GM23338 (cell line): ENCODE measurements around the gene SLC5A12. TPM values are rescaled to one million over a fixed set of nuclear protein-coding genes. Genes with fewer than 3 reads are reported as not detected.

Source experiments
- ATAC-seq: fragments of 200-7000 bp; cut with Tn5 transposase; 3 replicates; pipeline ENCODE4 v1.9.1; 2020
- DNase-seq: peaks from one replicate; pipeline ENCODE4 v3.0.0-alpha.2; 2015; ENCODE audit warnings: low spot score
- H2AFZ ChIP-seq: fragments of 200-600 bp; sonication (generic); 2 replicates; pipeline ENCODE4 v1.8.0; 2016; ENCODE audit warnings: antibody characterized with exemption, mild to moderate bottlenecking, moderate library complexity
- H3F3A ChIP-seq: fragments of 200-600 bp; sonication (generic); replicated peaks from 2 replicates; pipeline ENCODE4 v1.8.0; 2017; ENCODE audit warnings: antibody characterized with exemption, mixed run types, low read depth
- H3K27ac ChIP-seq: fragments of 200-600 bp; sonication (generic); 2 replicates; pipeline ENCODE4 v1.6.1; 2016; ENCODE audit warnings: low read depth
- H3K27me3 ChIP-seq: fragments of 200-600 bp; sonication (generic); 2 replicates; pipeline ENCODE4 v1.8.0; 2016; ENCODE audit warnings: mild to moderate bottlenecking, mixed run types, moderate library complexity; ENCODE audit not compliant: insufficient read depth
- H3K36me3 ChIP-seq: fragments of 200-600 bp; sonication (generic); 2 replicates; pipeline ENCODE4 v1.8.0; 2016; ENCODE audit warnings: mild to moderate bottlenecking; ENCODE audit not compliant: insufficient read depth
- H3K4me1 ChIP-seq: fragments of 200-600 bp; sonication (generic); 2 replicates; pipeline ENCODE4 v1.8.0; 2016; ENCODE audit warnings: mild to moderate bottlenecking, moderate library complexity; ENCODE audit not compliant: insufficient read depth
- H3K4me2 ChIP-seq: fragments of 200-600 bp; sonication (generic); 2 replicates; pipeline ENCODE4 v1.7.1; 2017; ENCODE audit warnings: mixed run types
- H3K4me3 ChIP-seq: fragments of 200-600 bp; sonication (generic); 2 replicates; pipeline ENCODE4 v1.6.1; 2016; ENCODE audit warnings: mixed run types
- H3K79me2 ChIP-seq: fragments of 200-600 bp; sonication (generic); replicated peaks from 2 replicates; pipeline ENCODE4 v1.8.0; 2017; ENCODE audit warnings: mild to moderate bottlenecking; ENCODE audit not compliant: insufficient read depth
- H3K9me2 ChIP-seq: fragments of 200-600 bp; sonication (generic); 2 replicates; pipeline ENCODE4 v1.8.0; 2017; ENCODE audit not compliant: insufficient read depth
- H4K20me1 ChIP-seq: fragments of 200-600 bp; sonication (generic); replicated peaks from 2 replicates; pipeline ENCODE4 v1.8.0; 2017; ENCODE audit warnings: mild to moderate bottlenecking; ENCODE audit not compliant: insufficient read depth
- H3K27ac Mint-ChIP-seq: 2 replicates; pipeline ENCODE4 v1.8.0; 2020; ENCODE audit warnings: inconsistent platforms, mild to moderate bottlenecking, moderate library complexity, mixed read lengths
- H3K27me3 Mint-ChIP-seq: 3 replicates; pipeline ENCODE4 v1.8.0; 2022; ENCODE audit warnings: low read depth, mild to moderate bottlenecking, moderate library complexity, mixed read lengths, inconsistent platforms; ENCODE audit not compliant: insufficient read depth, poor library complexity
- H3K36me3 Mint-ChIP-seq: 3 replicates; pipeline ENCODE4 v1.8.0; 2021; ENCODE audit warnings: low read depth, mild to moderate bottlenecking, inconsistent platforms, moderate library complexity, mixed read lengths
- H3K4me1 Mint-ChIP-seq: 3 replicates; pipeline ENCODE4 v1.8.0; 2020; ENCODE audit warnings: mild to moderate bottlenecking, inconsistent platforms, mixed read lengths
- H3K4me3 Mint-ChIP-seq: 3 replicates; pipeline ENCODE4 v1.8.0; 2021; ENCODE audit warnings: moderate library complexity, mild to moderate bottlenecking, inconsistent platforms, mixed read lengths
- H3K9me3 Mint-ChIP-seq: 3 replicates; pipeline ENCODE4 v1.8.0; 2020; ENCODE audit warnings: moderate library complexity, mild to moderate bottlenecking, inconsistent platforms, mixed read lengths
- CREB1 ChIP-seq: fragments of 250-450 bp; sonication (Bioruptor Pico); IDR thresholded peaks from 2 replicates; pipeline ENCODE4 v1.5.0; 2020; ENCODE audit warnings: low read depth, mild to moderate bottlenecking, moderate library complexity
- CTCF ChIP-seq, 2 experiments: fragments of 200-600 bp in 1 of 2; sonication (generic) in 1 of 2; conservative IDR thresholded peaks; 2 replicates each; pipeline versions ENCODE4 v1.5.1 to v1.6.1; 2016 to 2017; ENCODE audit warnings: antibody characterized with exemption in 2 of 2, low read depth in 2 of 2, mild to moderate bottlenecking in 2 of 2, moderate library complexity in 1 of 2
- ETS1 ChIP-seq: IDR thresholded peaks from 2 replicates; pipeline ENCODE4 v1.6.1; 2016; ENCODE audit warnings: antibody characterized with exemption
- EZH2 ChIP-seq: fragments of 200-600 bp; sonication (generic); IDR thresholded peaks from one replicate; pipeline ENCODE4 v1.8.0; 2017; ENCODE audit warnings: antibody characterized with exemption, mild to moderate bottlenecking, low read depth; ENCODE audit not compliant: unreplicated experiment
- EZH2phosphoT487 ChIP-seq: fragments of 200-600 bp; sonication (generic); IDR thresholded peaks from one replicate; pipeline ENCODE4 v1.8.1; 2018; ENCODE audit warnings: antibody characterized with exemption; ENCODE audit not compliant: unreplicated experiment
- JUNB ChIP-seq: IDR thresholded peaks from one replicate; pipeline ENCODE4 v1.6.1; 2016; ENCODE audit warnings: antibody characterized with exemption; ENCODE audit not compliant: unreplicated experiment
- NANOG ChIP-seq: IDR thresholded peaks from 2 replicates; pipeline ENCODE4 v1.6.1; 2016; ENCODE audit warnings: antibody characterized with exemption, borderline replicate concordance
- POLR2AphosphoS5 ChIP-seq: IDR thresholded peaks from 2 replicates; pipeline ENCODE4 v1.6.1; 2016; ENCODE audit warnings: antibody characterized with exemption, low read depth
- REST ChIP-seq: IDR thresholded peaks from one replicate; pipeline ENCODE4 v1.6.1; 2018; ENCODE audit warnings: antibody characterized with exemption; ENCODE audit not compliant: unreplicated experiment
- STAT1 ChIP-seq: IDR thresholded peaks from one replicate; pipeline ENCODE4 v1.6.1; 2016; ENCODE audit warnings: antibody characterized with exemption; ENCODE audit not compliant: unreplicated experiment
- ZNF114 ChIP-seq: fragments of 250-450 bp; sonication (Bioruptor Pico); IDR thresholded peaks from 2 replicates; pipeline ENCODE4 v1.5.0; 2020; ENCODE audit warnings: mild to moderate bottlenecking, moderate library complexity
- ZNF331 ChIP-seq: fragments of 250-450 bp; sonication (Bioruptor Pico); IDR thresholded peaks from 2 replicates; pipeline ENCODE4 v1.5.0; 2020; ENCODE audit warnings: low read depth, mild to moderate bottlenecking, moderate library complexity
- polyA plus RNA-seq: library from polyadenylated mRNA; unstranded; fragments of >200 nt; fragmentation: Nextera tagmentation; extraction: Ambion mirVana; gene quantifications from 2 replicates; pipeline ENCODE4 v1.2.1, GENCODE V29; 2016
- total RNA-seq: library from RNA; depleted of rRNA; stranded (reverse); fragments of >200 nt; shearing (Covaris generic); gene quantifications from 2 replicates; pipeline ENCODE4 v1.2.3, GENCODE V29; 2014
- TF ChIP-seq, protein P1 (sequence below): fragments of 250-450 bp; sonication (Bioruptor Pico); IDR thresholded peaks from 2 replicates; pipeline ENCODE4 v1.5.0; 2020; ENCODE audit warnings: mild to moderate bottlenecking, moderate library complexity

Gene SLC5A12
- total and polyA plus RNA-seq, 2 experiments from 2014 or later = 0.60 to 1.4 TPM

DNA sequence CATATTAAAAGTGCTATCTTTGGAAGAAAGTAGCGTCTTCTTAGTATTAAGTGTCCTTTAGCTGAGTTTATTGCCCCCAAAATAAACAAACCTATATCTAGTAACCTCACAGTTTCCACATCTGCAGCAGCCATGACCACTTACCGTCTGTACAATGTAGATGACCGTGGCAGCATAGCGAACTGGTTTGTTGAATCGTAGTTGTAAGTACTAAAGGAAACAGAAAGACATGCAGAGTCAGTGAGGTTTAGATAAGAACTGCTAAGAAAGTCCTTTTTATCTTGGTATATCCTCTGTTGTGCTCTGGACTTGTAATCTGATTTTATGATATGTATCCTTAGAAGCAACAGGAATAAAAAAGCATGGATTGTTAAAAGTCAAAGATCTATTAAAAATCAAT is 9.4 kb downstream of the SLC5A12 start:
- Histone ChIP-seq H3K4me3 (no peak overlapping the region), H3F3A (no peaks in the 10 kb centered on the region), H3K27me3 (no peaks in the 10 kb centered on the region), H3K79me2 (no peaks in the 10 kb centered on the region), H3K4me2 (no peak overlapping the region), H3K4me1 (no peaks in the 10 kb centered on the region), H4K20me1 (no peaks in the 10 kb centered on the region), H3K9me2 (no peaks in the 10 kb centered on the region), H3K27ac (no peak overlapping the region), H2AFZ (no peak overlapping the region), H3K36me3 (no peaks in the 10 kb centered on the region)
- Mint-ChIP-seq H3K4me1 (no peaks in the 10 kb centered on the region), H3K27me3 (no peaks in the 10 kb centered on the region), H3K4me3 (no peak overlapping the region), H3K27ac (no peak overlapping the region), H3K9me3 (no peaks in the 10 kb centered on the region), H3K36me3 (no peaks in the 10 kb centered on the region)
- TF ChIP-seq EZH2 (no peak), JUNB (no peak), REST (no peak), NANOG (no peak), ZNF114 (no peak), CTCF (conservative IDR thresholded peaks at IDR 0.05; ENCODE audit: low read depth in 2 of 2) (no peak), POLR2AphosphoS5 (no peak), STAT1 (no peak), ETS1 (no peak), CREB1 (CRISPR knock-in tag) (no peak), ZNF331 (CRISPR knock-in tag) (no peak), EZH2phosphoT487 (no peak)
- TF ChIP-seq, protein P1, sequence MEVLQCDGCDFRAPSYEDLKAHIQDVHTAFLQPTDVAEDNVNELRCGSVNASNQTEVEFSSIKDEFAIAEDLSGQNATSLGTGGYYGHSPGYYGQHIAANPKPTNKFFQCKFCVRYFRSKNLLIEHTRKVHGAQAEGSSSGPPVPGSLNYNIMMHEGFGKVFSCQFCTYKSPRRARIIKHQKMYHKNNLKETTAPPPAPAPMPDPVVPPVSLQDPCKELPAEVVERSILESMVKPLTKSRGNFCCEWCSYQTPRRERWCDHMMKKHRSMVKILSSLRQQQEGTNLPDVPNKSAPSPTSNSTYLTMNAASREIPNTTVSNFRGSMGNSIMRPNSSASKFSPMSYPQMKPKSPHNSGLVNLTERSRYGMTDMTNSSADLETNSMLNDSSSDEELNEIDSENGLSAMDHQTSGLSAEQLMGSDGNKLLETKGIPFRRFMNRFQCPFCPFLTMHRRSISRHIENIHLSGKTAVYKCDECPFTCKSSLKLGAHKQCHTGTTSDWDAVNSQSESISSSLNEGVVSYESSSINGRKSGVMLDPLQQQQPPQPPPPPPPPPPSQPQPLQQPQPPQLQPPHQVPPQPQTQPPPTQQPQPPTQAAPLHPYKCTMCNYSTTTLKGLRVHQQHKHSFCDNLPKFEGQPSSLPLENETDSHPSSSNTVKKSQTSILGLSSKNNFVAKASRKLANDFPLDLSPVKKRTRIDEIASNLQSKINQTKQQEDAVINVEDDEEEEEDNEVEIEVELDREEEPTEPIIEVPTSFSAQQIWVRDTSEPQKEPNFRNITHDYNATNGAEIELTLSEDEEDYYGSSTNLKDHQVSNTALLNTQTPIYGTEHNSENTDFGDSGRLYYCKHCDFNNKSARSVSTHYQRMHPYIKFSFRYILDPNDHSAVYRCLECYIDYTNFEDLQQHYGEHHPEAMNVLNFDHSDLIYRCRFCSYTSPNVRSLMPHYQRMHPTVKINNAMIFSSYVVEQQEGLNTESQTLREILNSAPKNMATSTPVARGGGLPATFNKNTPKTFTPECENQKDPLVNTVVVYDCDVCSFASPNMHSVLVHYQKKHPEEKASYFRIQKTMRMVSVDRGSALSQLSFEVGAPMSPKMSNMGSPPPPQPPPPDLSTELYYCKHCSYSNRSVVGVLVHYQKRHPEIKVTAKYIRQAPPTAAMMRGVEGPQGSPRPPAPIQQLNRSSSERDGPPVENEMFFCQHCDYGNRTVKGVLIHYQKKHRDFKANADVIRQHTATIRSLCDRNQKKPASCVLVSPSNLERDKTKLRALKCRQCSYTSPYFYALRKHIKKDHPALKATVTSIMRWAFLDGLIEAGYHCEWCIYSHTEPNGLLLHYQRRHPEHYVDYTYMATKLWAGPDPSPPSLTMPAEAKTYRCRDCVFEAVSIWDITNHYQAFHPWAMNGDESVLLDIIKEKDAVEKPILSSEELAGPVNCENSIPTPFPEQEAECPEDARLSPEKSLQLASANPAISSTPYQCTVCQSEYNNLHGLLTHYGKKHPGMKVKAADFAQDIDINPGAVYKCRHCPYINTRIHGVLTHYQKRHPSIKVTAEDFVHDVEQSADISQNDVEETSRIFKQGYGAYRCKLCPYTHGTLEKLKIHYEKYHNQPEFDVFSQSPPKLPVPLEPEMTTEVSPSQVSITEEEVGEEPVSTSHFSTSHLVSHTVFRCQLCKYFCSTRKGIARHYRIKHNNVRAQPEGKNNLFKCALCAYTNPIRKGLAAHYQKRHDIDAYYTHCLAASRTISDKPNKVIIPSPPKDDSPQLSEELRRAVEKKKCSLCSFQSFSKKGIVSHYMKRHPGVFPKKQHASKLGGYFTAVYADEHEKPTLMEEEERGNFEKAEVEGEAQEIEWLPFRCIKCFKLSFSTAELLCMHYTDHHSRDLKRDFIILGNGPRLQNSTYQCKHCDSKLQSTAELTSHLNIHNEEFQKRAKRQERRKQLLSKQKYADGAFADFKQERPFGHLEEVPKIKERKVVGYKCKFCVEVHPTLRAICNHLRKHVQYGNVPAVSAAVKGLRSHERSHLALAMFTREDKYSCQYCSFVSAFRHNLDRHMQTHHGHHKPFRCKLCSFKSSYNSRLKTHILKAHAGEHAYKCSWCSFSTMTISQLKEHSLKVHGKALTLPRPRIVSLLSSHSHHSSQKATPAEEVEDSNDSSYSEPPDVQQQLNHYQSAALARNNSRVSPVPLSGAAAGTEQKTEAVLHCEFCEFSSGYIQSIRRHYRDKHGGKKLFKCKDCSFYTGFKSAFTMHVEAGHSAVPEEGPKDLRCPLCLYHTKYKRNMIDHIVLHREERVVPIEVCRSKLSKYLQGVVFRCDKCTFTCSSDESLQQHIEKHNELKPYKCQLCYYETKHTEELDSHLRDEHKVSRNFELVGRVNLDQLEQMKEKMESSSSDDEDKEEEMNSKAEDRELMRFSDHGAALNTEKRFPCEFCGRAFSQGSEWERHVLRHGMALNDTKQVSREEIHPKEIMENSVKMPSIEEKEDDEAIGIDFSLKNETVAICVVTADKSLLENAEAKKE (CRISPR knock-in tag) = no peak
- ATAC-seq (no peak), DNase-seq (no peak)
